DND-41 (cell line): Measurements from ENCODE around the gene OGFR.

ENCODE experiments used
- CTCF ChIP-seq: IDR thresholded peaks from 2 replicates; pipeline ENCODE4 v1.5.1; 2012; ENCODE audit warnings: borderline replicate concordance, low read length, moderate library complexity, mild to moderate bottlenecking; ENCODE audit not compliant: poor library complexity, severe bottlenecking; ENCODE audit errors: extremely low read depth
- EZH2 ChIP-seq: IDR thresholded peaks from 3 replicates; pipeline ENCODE4 v1.6.1; 2012; ENCODE audit warnings: borderline replicate concordance, low read depth, mild to moderate bottlenecking, moderate library complexity, low read length, inconsistent platforms; ENCODE audit not compliant: severe bottlenecking

GRCh38 chr20:62861726-62862336, 57.2 kb downstream of the OGFR start, which contains the start of gene TCFL5:
- TF ChIP-seq CTCF, result no peak
- no peak for TF ChIP-seq EZH2
